Measurements from ENCODE around the gene ANTXR1. TPM values are rescaled to one million over a fixed set of nuclear protein-coding genes. Genes with fewer than 3 reads are reported as not detected.

Gene ANTXR1
- total RNA-seq, 1 experiment from 2014 or later: 25.7 TPM

DNA sequence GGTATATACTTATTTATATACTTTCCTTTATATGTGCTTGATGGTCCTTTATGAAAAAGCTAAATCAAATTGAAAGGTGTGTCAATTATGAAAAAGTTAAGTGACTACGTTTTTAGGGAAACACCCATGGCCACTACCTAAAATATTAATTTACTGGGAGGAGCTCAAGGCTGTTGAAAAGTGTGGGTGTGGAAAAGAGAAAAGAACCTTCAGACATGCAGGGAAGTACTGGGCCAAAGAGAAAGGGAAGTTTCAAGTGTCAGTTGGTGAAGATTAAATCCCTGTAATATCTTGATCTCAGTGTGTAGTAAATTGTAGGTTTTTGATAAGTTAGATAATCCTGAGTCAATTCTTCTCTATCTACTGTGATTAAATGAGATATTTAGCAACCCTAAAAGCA lies 44.8 kb upstream of the ANTXR1 start:
- intact Hi-C loops (cut with micrococcal nuclease): no loop called here
- ATAC-seq: no peak

More for the DNA sequence above, 44.8 kb upstream of the ANTXR1 start:
- H3K9ac ChIP-seq (ENCODE audit: low read length): no peak overlapping the region
- peaks cover 0 to 14% of the 10 kb centered on the region in 2 experiments; a peak in 2 of 4 replicates for H3K4me1 ChIP-seq (ENCODE audit: control insufficient read depth in 1 of 2, insufficient read depth in 2 of 2, low read length in 2 of 2)
- H3K79me2 ChIP-seq (ENCODE audit: insufficient read depth, low read length): no peaks in the 10 kb centered on the region
- DNase-seq (ENCODE audit: low read depth, low spot score): no peak
- H3K4me3 ChIP-seq (replicated peaks in 1 of 2; ENCODE audit: low read depth in 1 of 2, low read length in 2 of 2): no peak overlapping the region
- no TSS peak for BruUV-seq (replicated peaks)
- TF ChIP-seq POLR2A (IDR thresholded peaks at IDR 0.05; ENCODE audit: borderline replicate concordance, extremely low read depth, insufficient read depth, insufficient read length) (no peak), CEBPB (IDR thresholded peaks at IDR 0.05; ENCODE audit: low read depth) (no peak), ELF1 (IDR thresholded peaks at IDR 0.05; ENCODE audit: borderline replicate concordance, low read depth) (no peak), ATF3 (IDR thresholded peaks at IDR 0.05) (no peak), ZFX (IDR thresholded peaks at IDR 0.05) (no peak), POLR2AphosphoS5 (IDR thresholded peaks at IDR 0.05; ENCODE audit: low read depth, low read length) (no peak)
- TF ChIP-seq, protein P1, sequence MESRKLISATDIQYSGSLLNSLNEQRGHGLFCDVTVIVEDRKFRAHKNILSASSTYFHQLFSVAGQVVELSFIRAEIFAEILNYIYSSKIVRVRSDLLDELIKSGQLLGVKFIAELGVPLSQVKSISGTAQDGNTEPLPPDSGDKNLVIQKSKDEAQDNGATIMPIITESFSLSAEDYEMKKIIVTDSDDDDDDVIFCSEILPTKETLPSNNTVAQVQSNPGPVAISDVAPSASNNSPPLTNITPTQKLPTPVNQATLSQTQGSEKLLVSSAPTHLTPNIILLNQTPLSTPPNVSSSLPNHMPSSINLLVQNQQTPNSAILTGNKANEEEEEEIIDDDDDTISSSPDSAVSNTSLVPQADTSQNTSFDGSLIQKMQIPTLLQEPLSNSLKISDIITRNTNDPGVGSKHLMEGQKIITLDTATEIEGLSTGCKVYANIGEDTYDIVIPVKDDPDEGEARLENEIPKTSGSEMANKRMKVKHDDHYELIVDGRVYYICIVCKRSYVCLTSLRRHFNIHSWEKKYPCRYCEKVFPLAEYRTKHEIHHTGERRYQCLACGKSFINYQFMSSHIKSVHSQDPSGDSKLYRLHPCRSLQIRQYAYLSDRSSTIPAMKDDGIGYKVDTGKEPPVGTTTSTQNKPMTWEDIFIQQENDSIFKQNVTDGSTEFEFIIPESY (IDR thresholded peaks at IDR 0.05; ENCODE audit: extremely low read depth, insufficient replicate concordance, low read length): no peak
- TF ChIP-seq, protein P2, sequence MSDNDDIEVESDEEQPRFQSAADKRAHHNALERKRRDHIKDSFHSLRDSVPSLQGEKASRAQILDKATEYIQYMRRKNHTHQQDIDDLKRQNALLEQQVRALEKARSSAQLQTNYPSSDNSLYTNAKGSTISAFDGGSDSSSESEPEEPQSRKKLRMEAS (IDR thresholded peaks at IDR 0.05): no peak
- TF ChIP-seq, protein P3, sequence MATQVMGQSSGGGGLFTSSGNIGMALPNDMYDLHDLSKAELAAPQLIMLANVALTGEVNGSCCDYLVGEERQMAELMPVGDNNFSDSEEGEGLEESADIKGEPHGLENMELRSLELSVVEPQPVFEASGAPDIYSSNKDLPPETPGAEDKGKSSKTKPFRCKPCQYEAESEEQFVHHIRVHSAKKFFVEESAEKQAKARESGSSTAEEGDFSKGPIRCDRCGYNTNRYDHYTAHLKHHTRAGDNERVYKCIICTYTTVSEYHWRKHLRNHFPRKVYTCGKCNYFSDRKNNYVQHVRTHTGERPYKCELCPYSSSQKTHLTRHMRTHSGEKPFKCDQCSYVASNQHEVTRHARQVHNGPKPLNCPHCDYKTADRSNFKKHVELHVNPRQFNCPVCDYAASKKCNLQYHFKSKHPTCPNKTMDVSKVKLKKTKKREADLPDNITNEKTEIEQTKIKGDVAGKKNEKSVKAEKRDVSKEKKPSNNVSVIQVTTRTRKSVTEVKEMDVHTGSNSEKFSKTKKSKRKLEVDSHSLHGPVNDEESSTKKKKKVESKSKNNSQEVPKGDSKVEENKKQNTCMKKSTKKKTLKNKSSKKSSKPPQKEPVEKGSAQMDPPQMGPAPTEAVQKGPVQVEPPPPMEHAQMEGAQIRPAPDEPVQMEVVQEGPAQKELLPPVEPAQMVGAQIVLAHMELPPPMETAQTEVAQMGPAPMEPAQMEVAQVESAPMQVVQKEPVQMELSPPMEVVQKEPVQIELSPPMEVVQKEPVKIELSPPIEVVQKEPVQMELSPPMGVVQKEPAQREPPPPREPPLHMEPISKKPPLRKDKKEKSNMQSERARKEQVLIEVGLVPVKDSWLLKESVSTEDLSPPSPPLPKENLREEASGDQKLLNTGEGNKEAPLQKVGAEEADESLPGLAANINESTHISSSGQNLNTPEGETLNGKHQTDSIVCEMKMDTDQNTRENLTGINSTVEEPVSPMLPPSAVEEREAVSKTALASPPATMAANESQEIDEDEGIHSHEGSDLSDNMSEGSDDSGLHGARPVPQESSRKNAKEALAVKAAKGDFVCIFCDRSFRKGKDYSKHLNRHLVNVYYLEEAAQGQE (IDR thresholded peaks at IDR 0.05; ENCODE audit: low read depth): no peak
- no peaks in the 10 kb centered on the region for H3K27me3 ChIP-seq (ENCODE audit: insufficient read depth, low read length)
- H3K9me2 ChIP-seq (ENCODE audit: insufficient read depth): no peaks in the 10 kb centered on the region; the same call in 1 of the 2 replicates
- H3K4me2 ChIP-seq (ENCODE audit: low read length): no peak overlapping the region
- POLR2A ChIA-PET: no interaction called here
- H2AFZ ChIP-seq (ENCODE audit: low read depth, low read length, poor library complexity, severe bottlenecking): no peak overlapping the region
- CTCF ChIA-PET: no interaction called here
- RAD21 ChIA-PET (ENCODE audit: low non-redundant PET in 1 of 2, low total read pairs in 2 of 2, uncharacterized antibody in 2 of 2, unreplicated experiment in 2 of 2): no interaction called here
- no peaks in the 10 kb centered on the region for H3K9me3 ChIP-seq (ENCODE audit: control insufficient read depth in 1 of 2, insufficient read depth in 1 of 2, low read depth in 1 of 2, low read length in 2 of 2)
- H3K36me3 ChIP-seq (ENCODE audit: control insufficient read depth in 1 of 2, insufficient read depth in 2 of 2, low read length in 2 of 2): no peaks in the 10 kb centered on the region
- no peaks in the 10 kb centered on the region for H4K20me1 ChIP-seq (ENCODE audit: insufficient read depth)
- no peak overlapping the region for H3K27ac ChIP-seq (ENCODE audit: low read depth, low read length)

All from HCT116 (cell line).